NCI-H187 (cell line): ENCODE measurements around the gene MAN1C1.

Experiments used
- DNase-seq, 2 experiments: peaks; one replicate each; lab custom pipeline; 2025; lab: John Stamatoyannopoulos, UW

MAN1C1 gene

GRCh38 chr1:25614501-25615171 is 2.0 kb upstream of the MAN1C1 start:
- no peak for DNase-seq

GRCh38 chr1:25615172-25615541 is 1.4 kb upstream of the MAN1C1 start:
- DNase-seq = no peak

GRCh38 chr1:25615563-25616094 is 962 bp upstream of the MAN1C1 start:
- no peak for DNase-seq

- no peak for DNase-seq
These were observed 515 bp downstream of the MAN1C1 start for GRCh38 chr1:25616987-25617624.

GRCh38 chr1:25617625-25618432 is 1.2 kb downstream of the MAN1C1 start:
- no peak for DNase-seq

GRCh38 chr1:25618433-25618808 is 1.8 kb downstream of the MAN1C1 start:
- DNase-seq = no peak

GRCh38 chr1:25619101-25619890 is 2.7 kb downstream of the MAN1C1 start:
- DNase-seq = no peak

- no peak for DNase-seq
These were observed 3.6 kb downstream of the MAN1C1 start for GRCh38 chr1:25620211-25620610.

- no peak for DNase-seq
These were observed 4.2 kb downstream of the MAN1C1 start for GRCh38 chr1:25620701-25621350.

GRCh38 chr1:25621876-25622275 is 5.3 kb downstream of the MAN1C1 start:
- DNase-seq = no peak

GRCh38 chr1:25622531-25622930 is 5.9 kb downstream of the MAN1C1 start:
- no peak for DNase-seq

GRCh38 chr1:25623007-25623406 is 6.4 kb downstream of the MAN1C1 start:
- DNase-seq = no peak

GRCh38 chr1:25623731-25624130 is 7.1 kb downstream of the MAN1C1 start:
- no peak for DNase-seq

- DNase-seq = no peak
These were observed 7.6 kb downstream of the MAN1C1 start for GRCh38 chr1:25624156-25624555.

GRCh38 chr1:25624604-25625003 is 8.0 kb downstream of the MAN1C1 start:
- no peak for DNase-seq

- DNase-seq = no peak
These were observed 9.4 kb downstream of the MAN1C1 start for GRCh38 chr1:25626018-25626417.

- no peak for DNase-seq
These were observed 12.3 kb downstream of the MAN1C1 start for GRCh38 chr1:25628741-25629421.

GRCh38 chr1:25629836-25630235 is 13.2 kb downstream of the MAN1C1 start:
- no peak for DNase-seq

GRCh38 chr1:25631750-25632485 is 15.3 kb downstream of the MAN1C1 start:
- no peak for DNase-seq

- DNase-seq = no peak
These were observed 17.5 kb downstream of the MAN1C1 start for GRCh38 chr1:25634066-25634465.
